ENCODE results near the gene MXD4. TPM values are rescaled to one million over a fixed set of nuclear protein-coding genes. Genes with fewer than 3 reads are reported as not detected.

The MXD4 gene
- total RNA-seq, 1 experiment from 2014 or later, result 11.7 TPM

Other genes with a start within 250 kb of the MXD4 start
- not detected in 2 replicates for gene NAT8L, start 202.8 kb downstream of the MXD4 start, total RNA-seq (2014; rRNA removed; shearing (Covaris generic))
- gene HAUS3, start 20.0 kb downstream of the MXD4 start, total RNA-seq (2014; rRNA removed; shearing (Covaris generic)), result 10.0 and 16.6 TPM in 2 replicates
- 0.61 TPM in 1 of 2 replicates, not detected in the other for gene POLN, start 20.0 kb downstream of the MXD4 start, total RNA-seq (2014; rRNA removed; shearing (Covaris generic))
- 0.11 TPM in 1 of 2 replicates, not detected in the other for gene ZFYVE28, start 156.5 kb upstream of the MXD4 start, total RNA-seq (2014; rRNA removed; shearing (Covaris generic))
- gene CFAP99, start 156.8 kb upstream of the MXD4 start, total RNA-seq (2014; rRNA removed; shearing (Covaris generic)), result not detected in 2 replicates
- 34.1 and 59.8 TPM in 2 replicates for gene RNF4, start 207.0 kb upstream of the MXD4 start, total RNA-seq (2014; rRNA removed; shearing (Covaris generic))